Endothelial cell of umbilical vein (primary cell): ENCODE data around the gene LEMD1.

Experiments
- CTCF ChIP-seq, 2 donors: IDR thresholded peaks; 1 replicate in 1 of 2; 2 replicates in 1 of 2; pipeline ENCODE4 v1.5.1; 2011; ENCODE audit warnings: low read length in 2 of 2, mild to moderate bottlenecking in 2 of 2, moderate library complexity in 2 of 2, control low read depth in 1 of 2, inconsistent platforms in 1 of 2, low read depth in 1 of 2; ENCODE audit not compliant: insufficient read depth in 1 of 2; ENCODE audit errors: extremely low read depth in 1 of 2
- EZH2 ChIP-seq: IDR thresholded peaks from 2 replicates; pipeline ENCODE4 v1.6.1; 2012; ENCODE audit warnings: borderline replicate concordance, low read depth, mild to moderate bottlenecking, moderate library complexity, low read length, inconsistent platforms; ENCODE audit not compliant: severe bottlenecking
- FOS ChIP-seq: IDR thresholded peaks from 2 replicates; pipeline ENCODE4 v1.6.1; 2011; ENCODE audit warnings: mild to moderate bottlenecking, low read length, moderate library complexity, borderline replicate concordance; ENCODE audit not compliant: insufficient read depth
- JUN ChIP-seq: IDR thresholded peaks from 2 replicates; pipeline ENCODE4 v1.6.1; 2011; ENCODE audit warnings: borderline replicate concordance, low read depth; ENCODE audit not compliant: insufficient read length, insufficient read depth
- MYC ChIP-seq: IDR thresholded peaks from one replicate; pipeline ENCODE4 v1.6.1; 2011; ENCODE audit warnings: mild to moderate bottlenecking, low read depth, low read length
- POLR2A ChIP-seq: IDR thresholded peaks from 2 replicates; pipeline ENCODE4 v1.6.1; 2012; ENCODE audit warnings: low read depth, mild to moderate bottlenecking, control low read depth, low read length
- TF ChIP-seq, protein P1 (sequence below): IDR thresholded peaks from 2 replicates; pipeline ENCODE4 v1.6.1; 2011; ENCODE audit not compliant: insufficient read depth, insufficient read length

DNA sequence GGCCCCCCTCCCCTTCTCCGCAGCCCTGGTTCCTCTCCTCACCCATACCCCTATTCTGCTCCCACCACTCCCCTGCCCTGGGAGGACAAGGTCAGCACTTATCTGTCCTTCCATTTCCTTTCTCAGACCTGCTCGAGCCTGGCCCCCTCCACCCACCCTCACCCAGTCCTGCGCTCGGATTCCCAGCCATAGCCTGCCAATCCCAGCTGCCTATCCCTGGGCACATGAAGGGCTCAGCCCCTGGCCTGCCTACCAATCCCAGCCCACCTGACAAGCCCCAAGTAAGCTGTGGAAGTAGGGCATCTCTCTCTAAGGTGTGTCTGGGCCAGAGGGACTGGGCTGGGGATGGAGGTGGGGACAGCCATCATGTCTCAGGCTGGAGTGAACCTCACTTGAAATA lies 28.6 kb upstream of the LEMD1 start:
- TF ChIP-seq CTCF (IDR thresholded peaks at IDR 0.05; ENCODE audit: extremely low read depth in 1 of 2, insufficient read depth in 1 of 2, low read depth in 1 of 2, low read length in 2 of 2) = no peak
- no peak for TF ChIP-seq POLR2A
- TF ChIP-seq MYC = no peak
- TF ChIP-seq, protein P1, sequence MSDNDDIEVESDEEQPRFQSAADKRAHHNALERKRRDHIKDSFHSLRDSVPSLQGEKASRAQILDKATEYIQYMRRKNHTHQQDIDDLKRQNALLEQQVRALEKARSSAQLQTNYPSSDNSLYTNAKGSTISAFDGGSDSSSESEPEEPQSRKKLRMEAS = no peak
- no peak for TF ChIP-seq JUN
- TF ChIP-seq EZH2 = no peak
- no peak for TF ChIP-seq FOS
